H1 (cell line): ENCODE data around the gene FHIT. TPM values are rescaled to one million over a fixed set of nuclear protein-coding genes. Genes with fewer than 3 reads are reported as not detected.

Source experiments
- CTCF ChIA-PET: fragments of 300-600 bp; sonication (Branson Sonifier 250); formaldehyde crosslinking; loops from one replicate; lab custom pipeline; 2021; ENCODE audit not compliant: partially characterized antibody; lab: Charles Lee
- POLR2A ChIA-PET: fragments of 300-600 bp; sonication (Branson Sonifier 250); formaldehyde crosslinking; loops from one replicate; lab custom pipeline; 2021; ENCODE audit warnings: inconsistent platforms; ENCODE audit not compliant: partially characterized antibody; lab: Charles Lee
- DNase-seq, 2 experiments: peaks; one replicate each; pipeline versions ENCODE4 v3.0.0 to v3.0.0-alpha.2; 2010 to 2022; ENCODE audit warnings: low spot score in 2 of 2, low read depth in 1 of 2, mixed read lengths in 1 of 2
- FAIRE-seq: peaks from 2 replicates; lab custom pipeline; 2011; peaks lifted over from hg19 to GRCh38; lab: Jason Lieb, UNC
- H2AFZ ChIP-seq: 2 replicates; pipeline ENCODE4 v1.8.1; 2012; ENCODE audit warnings: low read length, inconsistent platforms
- H2AK5ac ChIP-seq: 2 replicates; pipeline ENCODE4 v1.6.1; 2013; ENCODE audit warnings: low read depth, low read length
- H2BK120ac ChIP-seq: replicated peaks from 2 replicates; pipeline ENCODE3; 2013; ENCODE audit warnings: low read depth, low read length, inconsistent platforms
- H2BK12ac ChIP-seq: 2 replicates; pipeline ENCODE4 v1.6.1; 2013; ENCODE audit warnings: low read depth, low read length
- H2BK15ac ChIP-seq: 2 replicates; pipeline ENCODE4 v1.6.1; 2013; ENCODE audit warnings: low read length
- H2BK20ac ChIP-seq: 2 replicates; pipeline ENCODE4 v1.6.1; 2013; ENCODE audit warnings: low read length
- H2BK5ac ChIP-seq: 2 replicates; pipeline ENCODE4 v1.6.1; 2013; ENCODE audit warnings: low read depth, low read length
- H3K14ac ChIP-seq: 2 replicates; pipeline ENCODE4 v1.6.1; 2013; ENCODE audit warnings: inconsistent platforms; ENCODE audit not compliant: insufficient read length
- H3K18ac ChIP-seq: 2 replicates; pipeline ENCODE4 v1.6.1; 2013; ENCODE audit warnings: low read length; ENCODE audit errors: extremely low read depth
- H3K23ac ChIP-seq: 2 replicates; pipeline ENCODE4 v1.6.1; 2013; ENCODE audit warnings: inconsistent platforms; ENCODE audit not compliant: insufficient read length
- H3K23me2 ChIP-seq: 2 replicates; pipeline ENCODE4 v1.6.1; 2013; ENCODE audit warnings: low read depth, low read length
- H3K27ac ChIP-seq: 2 replicates; pipeline ENCODE4 v1.6.1; 2011; ENCODE audit warnings: low read depth, low read length, inconsistent platforms
- H3K27me3 ChIP-seq, 4 experiments: replicated peaks in 1 of 4; 1 replicate in 1 of 4; 2 replicates in 3 of 4; pipeline versions ENCODE4 v1.6.1 to v1.8.1; 2011 to 2013; ENCODE audit warnings: low read length in 3 of 4, mild to moderate bottlenecking in 3 of 4, inconsistent platforms in 2 of 4, mixed read lengths in 2 of 4, moderate library complexity in 1 of 4; ENCODE audit not compliant: control insufficient read depth in 3 of 4, insufficient read depth in 3 of 4; ENCODE audit errors: extremely low read depth in 1 of 4
- H3K36me3 ChIP-seq, 4 experiments: 2 replicates each; pipeline versions ENCODE4 v1.6.1 to v1.8.1; 2011 to 2013; ENCODE audit warnings: mild to moderate bottlenecking in 4 of 4, low read length in 3 of 4, moderate library complexity in 2 of 4, control low read depth in 1 of 4, inconsistent platforms in 1 of 4; ENCODE audit not compliant: insufficient read depth in 4 of 4, control insufficient read depth in 2 of 4
- H3K4ac ChIP-seq: replicated peaks from 2 replicates; pipeline ENCODE3; 2013; ENCODE audit warnings: low read length, low read depth, mixed read lengths, inconsistent platforms; ENCODE audit not compliant: insufficient read length
- H3K4me1 ChIP-seq, 4 experiments: replicated peaks in 1 of 4; 1 replicate in 1 of 4; 2 replicates in 3 of 4; pipeline versions ENCODE4 v1.6.1 to v1.8.1; 2011 to 2013; ENCODE audit warnings: low read length in 3 of 4, inconsistent platforms in 2 of 4, mixed read lengths in 1 of 4; ENCODE audit not compliant: insufficient read depth in 4 of 4, control insufficient read depth in 3 of 4
- H3K4me2 ChIP-seq, 2 experiments: 2 replicates each; pipeline versions ENCODE4 v1.6.1 to v1.8.1; 2011 to 2013; ENCODE audit warnings: low read depth in 2 of 2, low read length in 2 of 2, control low read depth in 1 of 2, inconsistent platforms in 1 of 2, mild to moderate bottlenecking in 1 of 2; ENCODE audit not compliant: insufficient read depth in 1 of 2
- H3K4me3 ChIP-seq, 4 experiments: fragments of 200-600, 300-600 bp in 1 of 4; sonication (generic), shearing (Covaris generic), sonication (Bioruptor Twin) in 1 of 4; 2 replicates each; pipeline versions ENCODE4 v1.5.1 to v1.8.1; 2011 to 2016; ENCODE audit warnings: low read length in 4 of 4, low read depth in 3 of 4, control low read depth in 2 of 4, inconsistent platforms in 2 of 4, mild to moderate bottlenecking in 2 of 4, mixed read lengths in 1 of 4, moderate library complexity in 1 of 4; ENCODE audit not compliant: insufficient read depth in 2 of 4; ENCODE audit errors: extremely low read depth in 1 of 4
- H3K56ac ChIP-seq: replicated peaks from 2 replicates; pipeline ENCODE3; 2013; ENCODE audit warnings: low read depth, mild to moderate bottlenecking, mixed read lengths, low read length, inconsistent platforms; ENCODE audit not compliant: insufficient read length
- H3K79me1 ChIP-seq: 2 replicates; pipeline ENCODE4 v1.6.1; 2013; ENCODE audit warnings: low read depth, low read length, control low read depth
- H3K79me2 ChIP-seq, 2 experiments: 2 replicates each; pipeline versions ENCODE4 v1.6.1 to v1.8.1; 2012 to 2013; ENCODE audit warnings: low read length in 2 of 2, mild to moderate bottlenecking in 2 of 2, inconsistent platforms in 1 of 2; ENCODE audit not compliant: insufficient read depth in 2 of 2, control insufficient read depth in 1 of 2
- H3K9ac ChIP-seq, 4 experiments: replicated peaks in 1 of 4; 1 replicate in 1 of 4; 2 replicates in 3 of 4; pipeline versions ENCODE4 v1.6.1 to v1.8.1; 2011 to 2013; ENCODE audit warnings: low read depth in 3 of 4, low read length in 3 of 4, control low read depth in 2 of 4, mild to moderate bottlenecking in 2 of 4, moderate library complexity in 2 of 4, inconsistent platforms in 1 of 4; ENCODE audit errors: extremely low read depth in 1 of 4
- H3K9me3 ChIP-seq, 2 experiments: 2 replicates each; pipeline versions ENCODE4 v1.6.1 to v1.8.1; 2012 to 2013; ENCODE audit warnings: mild to moderate bottlenecking in 2 of 2, moderate library complexity in 2 of 2, control low read depth in 1 of 2, inconsistent platforms in 1 of 2, low read depth in 1 of 2, low read length in 1 of 2, mixed read lengths in 1 of 2; ENCODE audit not compliant: insufficient read depth in 2 of 2
- H4K20me1 ChIP-seq, 2 experiments: replicated peaks in 1 of 2; 2 replicates each; pipeline versions ENCODE3 to v1.8.1; 2011 to 2013; ENCODE audit warnings: inconsistent platforms in 2 of 2, low read length in 2 of 2, mild to moderate bottlenecking in 1 of 2; ENCODE audit not compliant: insufficient read depth in 2 of 2, control insufficient read depth in 1 of 2
- H4K5ac ChIP-seq: 2 replicates; pipeline ENCODE4 v1.6.1; 2013; ENCODE audit warnings: low read length, low read depth, mixed read lengths, inconsistent platforms; ENCODE audit not compliant: insufficient read length
- H4K8ac ChIP-seq: 2 replicates; pipeline ENCODE4 v1.8.0; 2013; ENCODE audit warnings: mild to moderate bottlenecking, moderate library complexity, low read length, inconsistent platforms; ENCODE audit not compliant: insufficient read depth; ENCODE audit errors: extremely low read depth
- H4K91ac ChIP-seq: replicated peaks from 2 replicates; pipeline ENCODE3; 2013; ENCODE audit warnings: low read length, mixed read lengths, inconsistent platforms; ENCODE audit not compliant: insufficient read length
- GABPA ChIP-seq: IDR thresholded peaks from 2 replicates; pipeline ENCODE4 v1.6.1; 2011; ENCODE audit warnings: mild to moderate bottlenecking, low read length, moderate library complexity, borderline replicate concordance; ENCODE audit not compliant: insufficient read depth
- SIX5 ChIP-seq: IDR thresholded peaks from 2 replicates; pipeline ENCODE4 v1.6.1; 2011; ENCODE audit warnings: mild to moderate bottlenecking, low read depth, low read length
- TEAD4 ChIP-seq: IDR thresholded peaks from 2 replicates; pipeline ENCODE4 v1.6.1; 2012; ENCODE audit warnings: low read depth, low read length, inconsistent platforms, mixed read lengths
- USF2 ChIP-seq: IDR thresholded peaks from 2 replicates; pipeline ENCODE4 v1.6.1; 2011; ENCODE audit warnings: low read length, improper control_type of control experiment
- ZNF274 ChIP-seq: IDR thresholded peaks from 2 replicates; pipeline ENCODE4 v1.7.0; 2012; ENCODE audit warnings: low read length, borderline replicate concordance; ENCODE audit errors: extremely low read depth
- WGBS, 2 experiments: shearing (Covaris generic) in 1 of 2; methylation state at CpG; one replicate each; pipeline versions ENCODE4 v1.1.6 to v1.1.7; 2013 to 2015; ENCODE audit warnings: low lambda C conversion rate in 2 of 2, mixed read lengths in 2 of 2, inconsistent platforms in 1 of 2, low coverage in 1 of 2, missing lambda C conversion rate in 1 of 2; ENCODE audit not compliant: insufficient replicate concordance in 2 of 2, insufficient coverage in 1 of 2, insufficient read length in 1 of 2; ENCODE audit errors: extremely low coverage in 1 of 2, missing lambda C conversion rate in 1 of 2; 5-methylcytosine and 5-hydroxymethylcytosine counted together
- polyA plus RNA-seq, 7 experiments: library from polyadenylated mRNA; depleted of rRNA in 3 of 7; stranded (reverse) in 5 of 7; unstranded in 2 of 7; fragments of >200 nt in 5 of 7; fragments of 200-250 nt in 2 of 7; gene quantifications; 1 replicate in 5 of 7; 2 replicates in 1 of 7; 4 replicates in 1 of 7; pipeline versions ENCODE4 v1.2.1 to v1.2.3, GENCODE V29; 2011 to 2013; ENCODE audit warnings: missing spikeins in 2 of 7, mixed read lengths in 2 of 7
- total RNA-seq: library from RNA; stranded (reverse); fragmentation: NEBNext Ultra II Directional; extraction: Animal tissue kit (Norgen Biotek cat#: 25700); gene quantifications from 2 replicates; pipeline ENCODE4 v1.2.1, GENCODE V29; 2021

FHIT gene
- total and polyA plus RNA-seq, 2 of the 8 experiments (the other 6 are each of a cell fraction or from before 2014, with no cell fraction given) = 1.2 to 3.2 TPM

GRCh38 chr3:59800481-59800880 lies 1450.8 kb downstream of the FHIT start:
- TF ChIP-seq GABPA (no peak), USF2 (no peak), TEAD4 (no peak), SIX5 (no peak), ZNF274 (no peak)
- Histone ChIP-seq H3K18ac (no peak overlapping the region), H3K4me3 (no peak overlapping the region), H3K27me3 (no peaks in the 10 kb centered on the region; a peak in 1 of 7 replicates), H2BK12ac (no peak overlapping the region), H3K79me1 (no peaks in the 10 kb centered on the region), H2AK5ac (no peak overlapping the region), H4K5ac (no peak overlapping the region), H2BK120ac (no peak overlapping the region), H3K9ac (no peak overlapping the region), H3K14ac (no peak overlapping the region), H2AFZ (no peak overlapping the region), H3K9me3 (no peaks in the 10 kb centered on the region), H4K91ac (no peak overlapping the region), H2BK5ac (no peak overlapping the region), H2BK20ac (no peak overlapping the region), H3K4me1 (peaks cover 0 to 2% (median 1%) of the 10 kb centered on the region in 4 experiments; a peak in 2 of 7 replicates), H4K8ac (no peak overlapping the region), H3K56ac (no peak overlapping the region), H3K4ac (no peak overlapping the region), H4K20me1 (no peaks in the 10 kb centered on the region), H3K79me2 (no peaks in the 10 kb centered on the region), H3K27ac (no peak overlapping the region), H3K36me3 (no peaks in the 10 kb centered on the region), H2BK15ac (no peak overlapping the region), H3K4me2 (no peak overlapping the region), H3K23ac (no peak overlapping the region), H3K23me2 (no peaks in the 10 kb centered on the region)
- ChIA-PET CTCF (interaction anchor here (0.6 to 2.2 kb wide), 2 partner anchors 12 to 13 kb away, joined by 4 to 6 read pairs; no protein-coding TSS in a partner anchor), POLR2A (interaction anchor here (1.1 kb wide), 1 partner anchor 68 kb away, joined by 3 read pairs; no protein-coding TSS in a partner anchor)
- WGBS, 2 experiments = 86% methylated on average over 2 of the region's 2 CpGs; no CpG with 5 or more reads in 1 of the 2 experiments
- DNase-seq = no peak
- no peak for FAIRE-seq
